NCI-H1930 (cell line): ENCODE data around the gene TMEM163.
"Not testable (repeated sequence)": the region's sequence is repeated elsewhere in the genome, so short reads cannot be mapped to it uniquely, and the experiment has no call there.

Source experiments
- DNase-seq, 2 experiments: peaks; one replicate each; lab custom pipeline; 2025; lab: John Stamatoyannopoulos, UW

Gene TMEM163

GRCh38 chr2:134665727-134666506 lies 52.9 kb downstream of the TMEM163 start:
- no peak for DNase-seq

- DNase-seq, result no peak
Measured at GRCh38 chr2:134663451-134664450, 55.0 kb downstream of the TMEM163 start.

GRCh38 chr2:134662751-134663150 lies 56.0 kb downstream of the TMEM163 start:
- no peak for DNase-seq

GRCh38 chr2:134660626-134661402 lies 58.0 kb downstream of the TMEM163 start:
- no peak for DNase-seq

- no peak for DNase-seq
Measured at GRCh38 chr2:134659724-134660123, 59.1 kb downstream of the TMEM163 start.

GRCh38 chr2:134657650-134658250 lies 61.0 kb downstream of the TMEM163 start:
- no peak for DNase-seq

- not testable (repeated sequence) for DNase-seq
Measured at GRCh38 chr2:134656391-134656790, 62.4 kb downstream of the TMEM163 start.

GRCh38 chr2:134648586-134648985 lies 70.2 kb downstream of the TMEM163 start:
- no peak for DNase-seq

- DNase-seq, result no peak
Measured at GRCh38 chr2:134647607-134648256, 71.1 kb downstream of the TMEM163 start.

GRCh38 chr2:134642938-134643337 lies 75.9 kb downstream of the TMEM163 start:
- no peak for DNase-seq

GRCh38 chr2:134640494-134640893 lies 78.3 kb downstream of the TMEM163 start:
- DNase-seq, result no peak

GRCh38 chr2:134639265-134639664 lies 79.5 kb downstream of the TMEM163 start:
- no peak for DNase-seq

GRCh38 chr2:134636714-134637113 lies 82.1 kb downstream of the TMEM163 start:
- no peak for DNase-seq

GRCh38 chr2:134634054-134634753 lies 84.6 kb downstream of the TMEM163 start:
- no peak for DNase-seq

- no peak for DNase-seq
Measured at GRCh38 chr2:134630504-134631159, 88.2 kb downstream of the TMEM163 start.

- DNase-seq, result no peak
Measured at GRCh38 chr2:134628453-134628852, 90.3 kb downstream of the TMEM163 start.

- DNase-seq, result no peak
Measured at GRCh38 chr2:134626781-134627180, 92.0 kb downstream of the TMEM163 start.

- no peak for DNase-seq
Measured at GRCh38 chr2:134625311-134625710, 93.5 kb downstream of the TMEM163 start.

- no peak for DNase-seq
Measured at GRCh38 chr2:134623796-134624195, 95.0 kb downstream of the TMEM163 start.

GRCh38 chr2:134623046-134623445 lies 95.8 kb downstream of the TMEM163 start:
- no peak for DNase-seq
